GM23338 (cell line): Measurements from ENCODE around the gene ZFYVE27.

ENCODE experiments used
- CTCF ChIP-seq, 2 experiments: fragments of 200-600 bp in 1 of 2; sonication (generic) in 1 of 2; conservative IDR thresholded peaks; 2 replicates each; pipeline versions ENCODE4 v1.5.1 to v1.6.1; 2016 to 2017; ENCODE audit warnings: antibody characterized with exemption in 2 of 2, low read depth in 2 of 2, mild to moderate bottlenecking in 2 of 2, moderate library complexity in 1 of 2
- EZH2 ChIP-seq: fragments of 200-600 bp; sonication (generic); IDR thresholded peaks from one replicate; pipeline ENCODE4 v1.8.0; 2017; ENCODE audit warnings: antibody characterized with exemption, mild to moderate bottlenecking, low read depth; ENCODE audit not compliant: unreplicated experiment
- NANOG ChIP-seq: IDR thresholded peaks from 2 replicates; pipeline ENCODE4 v1.6.1; 2016; ENCODE audit warnings: antibody characterized with exemption, borderline replicate concordance
- POLR2AphosphoS5 ChIP-seq: IDR thresholded peaks from 2 replicates; pipeline ENCODE4 v1.6.1; 2016; ENCODE audit warnings: antibody characterized with exemption, low read depth
- TF ChIP-seq, protein P1 (sequence below): IDR thresholded peaks from one replicate; pipeline ENCODE4 v1.6.1; 2018; ENCODE audit warnings: antibody characterized with exemption; ENCODE audit not compliant: unreplicated experiment

DNA sequence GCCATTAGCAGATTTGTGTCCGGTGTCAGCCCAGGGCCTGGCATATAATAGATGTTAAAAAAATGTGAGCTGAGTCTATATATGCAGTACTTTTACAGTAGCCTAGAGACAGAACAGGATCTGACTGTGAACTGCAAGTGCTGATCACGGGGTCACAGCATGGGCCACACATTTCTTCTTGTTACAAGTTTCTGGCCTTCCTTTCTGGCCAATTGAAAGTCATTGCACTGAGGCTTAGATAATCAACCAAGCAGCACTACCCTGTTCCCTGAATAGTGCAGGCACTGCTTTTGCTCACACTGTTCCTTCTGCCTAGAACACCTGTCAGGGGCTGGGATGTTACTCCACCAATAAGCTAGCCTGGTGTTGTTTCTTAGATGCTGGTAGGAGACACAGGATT lies 28.8 kb upstream of the ZFYVE27 start:
- TF ChIP-seq CTCF (conservative IDR thresholded peaks at IDR 0.05; ENCODE audit: low read depth in 2 of 2) (no peak), POLR2AphosphoS5 (no peak), EZH2 (no peak), NANOG (no peak)
- TF ChIP-seq, protein P1, sequence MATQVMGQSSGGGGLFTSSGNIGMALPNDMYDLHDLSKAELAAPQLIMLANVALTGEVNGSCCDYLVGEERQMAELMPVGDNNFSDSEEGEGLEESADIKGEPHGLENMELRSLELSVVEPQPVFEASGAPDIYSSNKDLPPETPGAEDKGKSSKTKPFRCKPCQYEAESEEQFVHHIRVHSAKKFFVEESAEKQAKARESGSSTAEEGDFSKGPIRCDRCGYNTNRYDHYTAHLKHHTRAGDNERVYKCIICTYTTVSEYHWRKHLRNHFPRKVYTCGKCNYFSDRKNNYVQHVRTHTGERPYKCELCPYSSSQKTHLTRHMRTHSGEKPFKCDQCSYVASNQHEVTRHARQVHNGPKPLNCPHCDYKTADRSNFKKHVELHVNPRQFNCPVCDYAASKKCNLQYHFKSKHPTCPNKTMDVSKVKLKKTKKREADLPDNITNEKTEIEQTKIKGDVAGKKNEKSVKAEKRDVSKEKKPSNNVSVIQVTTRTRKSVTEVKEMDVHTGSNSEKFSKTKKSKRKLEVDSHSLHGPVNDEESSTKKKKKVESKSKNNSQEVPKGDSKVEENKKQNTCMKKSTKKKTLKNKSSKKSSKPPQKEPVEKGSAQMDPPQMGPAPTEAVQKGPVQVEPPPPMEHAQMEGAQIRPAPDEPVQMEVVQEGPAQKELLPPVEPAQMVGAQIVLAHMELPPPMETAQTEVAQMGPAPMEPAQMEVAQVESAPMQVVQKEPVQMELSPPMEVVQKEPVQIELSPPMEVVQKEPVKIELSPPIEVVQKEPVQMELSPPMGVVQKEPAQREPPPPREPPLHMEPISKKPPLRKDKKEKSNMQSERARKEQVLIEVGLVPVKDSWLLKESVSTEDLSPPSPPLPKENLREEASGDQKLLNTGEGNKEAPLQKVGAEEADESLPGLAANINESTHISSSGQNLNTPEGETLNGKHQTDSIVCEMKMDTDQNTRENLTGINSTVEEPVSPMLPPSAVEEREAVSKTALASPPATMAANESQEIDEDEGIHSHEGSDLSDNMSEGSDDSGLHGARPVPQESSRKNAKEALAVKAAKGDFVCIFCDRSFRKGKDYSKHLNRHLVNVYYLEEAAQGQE: no peak
